Measurements from ENCODE around the gene KIF5A.
"Not testable (repeated sequence)": the region's sequence is repeated elsewhere in the genome, so short reads cannot be mapped to it uniquely, and the experiment has no call there.

Gene KIF5A

DNA sequence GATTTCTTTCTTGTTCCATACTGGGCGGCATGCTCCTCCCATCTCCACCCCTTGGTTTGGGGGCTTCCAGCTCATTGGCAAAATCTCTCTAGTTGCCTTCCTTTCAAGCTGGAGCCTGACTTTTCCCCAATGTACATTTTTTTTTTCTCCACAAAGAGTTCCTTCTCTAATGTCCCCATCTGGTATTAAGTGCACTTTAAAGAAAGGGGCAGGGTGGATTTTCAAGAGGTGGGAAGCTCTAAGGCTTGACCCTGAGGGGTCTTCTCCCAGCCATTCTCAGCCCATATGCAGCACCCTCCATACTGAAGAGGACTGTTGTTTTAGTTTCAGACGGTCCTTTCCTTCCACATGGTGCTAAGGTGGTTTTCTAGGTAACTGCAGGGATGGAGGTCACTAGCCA, 35.3 kb downstream of the KIF5A start:
- H3K27ac ChIP-seq, result no peak overlapping the region
- TF ChIP-seq ZFX (IDR thresholded peaks at IDR 0.05; ENCODE audit: borderline replicate concordance), result no peak
- TF ChIP-seq, protein P1, sequence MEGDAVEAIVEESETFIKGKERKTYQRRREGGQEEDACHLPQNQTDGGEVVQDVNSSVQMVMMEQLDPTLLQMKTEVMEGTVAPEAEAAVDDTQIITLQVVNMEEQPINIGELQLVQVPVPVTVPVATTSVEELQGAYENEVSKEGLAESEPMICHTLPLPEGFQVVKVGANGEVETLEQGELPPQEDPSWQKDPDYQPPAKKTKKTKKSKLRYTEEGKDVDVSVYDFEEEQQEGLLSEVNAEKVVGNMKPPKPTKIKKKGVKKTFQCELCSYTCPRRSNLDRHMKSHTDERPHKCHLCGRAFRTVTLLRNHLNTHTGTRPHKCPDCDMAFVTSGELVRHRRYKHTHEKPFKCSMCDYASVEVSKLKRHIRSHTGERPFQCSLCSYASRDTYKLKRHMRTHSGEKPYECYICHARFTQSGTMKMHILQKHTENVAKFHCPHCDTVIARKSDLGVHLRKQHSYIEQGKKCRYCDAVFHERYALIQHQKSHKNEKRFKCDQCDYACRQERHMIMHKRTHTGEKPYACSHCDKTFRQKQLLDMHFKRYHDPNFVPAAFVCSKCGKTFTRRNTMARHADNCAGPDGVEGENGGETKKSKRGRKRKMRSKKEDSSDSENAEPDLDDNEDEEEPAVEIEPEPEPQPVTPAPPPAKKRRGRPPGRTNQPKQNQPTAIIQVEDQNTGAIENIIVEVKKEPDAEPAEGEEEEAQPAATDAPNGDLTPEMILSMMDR (IDR thresholded peaks at IDR 0.05), result no peak

DNA sequence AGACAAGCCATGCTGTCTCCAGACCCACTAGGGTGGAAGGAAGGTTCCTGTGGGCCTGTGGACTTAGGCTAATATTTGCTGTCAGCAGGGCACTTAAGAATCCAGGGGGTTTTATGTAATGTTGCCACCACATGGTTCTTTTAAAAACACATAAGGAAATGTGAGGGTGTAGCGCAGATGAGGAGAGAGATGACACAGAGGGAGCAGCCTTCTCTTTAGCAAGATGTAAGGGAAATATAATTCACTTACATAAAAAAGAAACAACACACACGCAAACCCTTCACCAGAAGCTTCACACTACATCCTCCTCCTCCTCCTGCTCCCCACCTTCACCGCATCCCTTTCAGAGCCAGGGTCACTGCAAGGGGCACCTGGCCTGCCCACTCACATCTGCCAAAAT, 36.3 kb downstream of the KIF5A start:
- no peak for TF ChIP-seq ZFX (IDR thresholded peaks at IDR 0.05; ENCODE audit: borderline replicate concordance)
- TF ChIP-seq, protein P1 (IDR thresholded peaks at IDR 0.05), result no peak
- no peak overlapping the region for H3K27ac ChIP-seq

DNA sequence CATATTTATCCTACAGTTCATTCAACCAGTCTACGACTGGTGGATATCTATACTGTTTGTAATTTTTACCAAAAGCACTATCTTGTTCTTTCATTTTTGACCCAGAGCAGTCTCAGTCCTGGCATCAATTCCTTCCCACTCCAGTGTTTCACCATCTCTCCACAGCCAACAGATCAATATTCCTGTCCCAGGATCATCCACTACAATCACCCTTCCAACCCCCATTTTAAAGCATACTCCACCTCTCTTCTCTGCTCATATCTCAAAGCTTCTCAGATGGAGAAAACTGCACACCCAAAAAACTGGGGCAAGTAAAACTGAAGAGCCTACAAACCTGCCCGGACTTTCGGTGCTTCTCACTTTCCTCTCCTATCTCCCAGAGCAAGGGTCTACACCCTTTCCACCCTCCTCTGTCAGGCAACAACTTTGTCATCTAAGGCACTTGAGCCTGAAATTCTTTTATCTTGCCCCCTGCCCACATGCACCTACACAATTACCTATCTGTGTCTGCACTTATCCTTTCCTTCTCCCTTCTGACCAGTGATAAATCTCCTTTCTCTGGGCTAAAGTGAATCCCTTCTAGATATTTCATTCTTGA, 37.1 kb downstream of the KIF5A start:
- TF ChIP-seq, protein P1 (IDR thresholded peaks at IDR 0.05), result no peak
- no peak overlapping the region for H3K27ac ChIP-seq

DNA sequence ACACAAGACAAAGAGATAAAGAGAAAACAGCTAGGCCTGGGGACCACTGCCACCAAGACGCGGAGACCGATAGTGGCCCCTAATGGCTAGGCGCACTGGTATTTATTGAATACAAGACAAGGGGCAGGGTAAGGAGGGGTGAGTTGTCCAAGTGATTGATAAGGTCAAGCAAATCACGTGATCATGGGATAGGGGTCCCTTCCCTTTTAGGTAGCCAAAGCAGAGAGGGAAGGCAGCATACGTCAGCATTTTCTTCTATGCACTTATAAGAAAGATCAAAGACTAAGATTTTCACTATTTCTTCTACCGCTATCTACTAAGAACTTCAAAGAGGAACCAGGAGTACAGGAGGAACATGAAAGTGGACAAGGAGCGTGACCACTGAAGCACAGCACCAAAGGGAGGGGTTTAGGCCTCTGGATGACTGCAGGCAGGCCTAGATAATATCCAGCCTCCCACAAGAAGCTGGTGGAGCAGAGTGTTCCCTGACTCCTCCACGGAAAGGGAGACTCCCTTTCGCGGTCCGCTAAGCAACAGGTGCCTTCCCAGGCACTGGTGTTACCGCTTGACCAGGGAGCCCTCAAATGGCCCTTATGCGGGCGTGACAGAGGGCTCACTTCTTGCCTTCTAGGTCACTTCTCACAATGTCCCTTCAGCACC, 39.2 kb downstream of the KIF5A start:
- H3K27ac ChIP-seq, result not testable (repeated sequence)

DNA sequence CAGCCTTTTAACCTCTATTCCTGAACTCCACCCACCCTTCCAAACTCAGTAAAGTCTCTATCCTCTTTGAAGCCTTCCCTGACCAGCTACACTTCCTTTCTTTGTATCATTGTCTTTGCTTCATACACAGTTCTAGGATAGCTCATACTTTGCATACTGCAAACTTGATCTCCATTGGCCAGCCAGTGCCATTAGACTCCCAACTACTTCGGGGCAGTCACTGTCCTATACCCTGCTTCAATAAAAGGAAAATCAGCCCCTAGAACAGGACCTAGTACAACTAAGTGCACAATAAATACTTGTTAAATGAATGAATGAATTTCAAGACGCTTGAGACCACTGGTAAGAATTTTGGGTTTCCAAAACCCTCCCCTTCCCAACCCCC, 40.6 kb downstream of the KIF5A start:
- H3K27ac ChIP-seq, result peak overlapping the region; percentile 60
- TF ChIP-seq ZFX (IDR thresholded peaks at IDR 0.05; ENCODE audit: borderline replicate concordance), result no peak
- TF ChIP-seq, protein P1 (IDR thresholded peaks at IDR 0.05), result no peak

DNA sequence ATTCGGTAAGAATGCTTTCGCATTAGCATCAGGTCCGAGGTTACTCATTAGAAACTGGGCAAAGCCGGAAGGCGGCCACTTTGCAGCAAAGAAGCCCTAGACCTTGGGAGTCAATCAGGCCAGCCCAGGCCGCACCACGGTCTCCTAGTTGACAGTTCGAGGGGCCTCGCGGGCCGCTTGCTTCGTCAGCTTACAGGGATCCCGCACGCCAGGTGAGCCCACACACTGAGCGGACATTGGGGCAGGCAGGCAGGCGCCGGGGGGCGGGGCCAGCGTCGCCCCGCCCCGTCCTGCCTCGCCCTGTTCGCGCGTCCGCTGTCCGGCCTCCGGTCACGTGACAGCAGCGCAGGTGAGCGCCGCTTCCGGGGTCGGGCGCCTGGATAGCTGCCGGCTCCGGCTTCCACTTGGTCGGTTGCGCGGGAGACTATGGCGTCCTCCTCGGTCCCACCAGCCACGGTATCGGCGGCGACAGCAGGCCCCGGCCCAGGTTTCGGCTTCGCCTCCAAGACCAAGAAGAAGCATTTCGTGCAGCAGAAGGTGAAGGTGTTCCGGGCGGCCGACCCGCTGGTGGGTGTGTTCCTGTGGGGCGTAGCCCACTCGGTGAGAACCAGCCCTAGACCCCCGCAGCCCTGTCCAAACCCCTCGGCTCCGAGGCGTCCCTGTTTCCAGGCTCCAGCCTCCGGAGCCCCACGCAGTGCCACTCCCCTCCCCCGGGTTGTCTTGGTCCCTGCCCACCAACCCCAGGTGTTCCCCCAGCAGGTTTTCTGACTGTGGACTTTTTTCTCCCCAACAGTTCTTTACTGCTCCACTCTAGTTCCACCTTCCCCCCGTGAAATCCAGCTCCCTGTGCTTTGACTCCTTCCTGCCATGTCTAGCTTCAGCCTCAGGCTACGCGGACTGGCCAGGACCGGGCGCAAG, 41.3 kb downstream of the KIF5A start, which contains the start of gene PIP4K2C:
Gene PIP4K2C, plus strand, starts transcription at position 329 of the 918 bp plus-strand sequence. Its CDS starts 98 bp downstream, at position 427.
- H3K27ac ChIP-seq, result peak within 1 kb of the TSS; percentile 60
- TF ChIP-seq, protein P1 (IDR thresholded peaks at IDR 0.05), result no peak
- TF ChIP-seq ZFX (IDR thresholded peaks at IDR 0.05; ENCODE audit: borderline replicate concordance), result no peak

DNA sequence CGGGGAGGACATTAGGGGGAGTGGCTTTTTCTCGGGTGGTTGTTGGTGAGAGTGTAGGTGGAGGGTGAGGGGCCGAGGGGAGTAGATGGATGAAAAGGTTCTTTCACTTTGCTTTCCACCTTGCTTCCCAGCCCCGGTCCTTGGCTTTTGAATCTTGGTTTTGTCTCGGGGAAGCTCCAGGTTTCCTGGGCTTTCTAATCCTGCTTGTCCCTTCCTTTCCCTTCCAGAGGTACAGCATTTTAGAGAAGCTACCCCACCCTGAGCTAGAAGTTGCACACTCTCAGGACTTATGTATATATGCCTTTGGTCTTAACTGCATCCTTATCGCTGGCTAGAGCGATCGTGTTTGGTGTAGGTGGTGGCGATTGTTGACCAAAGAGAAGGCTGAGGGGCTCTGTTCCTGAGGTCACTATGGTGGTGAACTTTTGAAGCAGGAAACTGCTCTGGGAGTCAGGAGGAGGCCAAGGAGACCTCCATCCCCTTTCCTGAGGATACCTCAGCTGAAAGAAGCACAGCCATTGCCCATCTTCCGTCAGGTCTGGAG, 42.0 kb downstream of the KIF5A start:
- TF ChIP-seq, protein P1 (IDR thresholded peaks at IDR 0.05), result no peak
- TF ChIP-seq ZFX (IDR thresholded peaks at IDR 0.05; ENCODE audit: borderline replicate concordance), result no peak
- H3K27ac ChIP-seq, result peak overlapping the region; percentile 60

All from 22Rv1 (cell line).